HG03135 (cell line): ENCODE results near the gene CISD2.
"Not testable (repeated sequence)": the region's sequence is repeated elsewhere in the genome, so short reads cannot be mapped to it uniquely, and the experiment has no call there.

Experiments
- ATAC-seq: cut with Tn5 transposase; IDR thresholded peaks from one replicate; pipeline ENCODE4 v1.9.1; 2021; ENCODE audit warnings: mild to moderate bottlenecking, moderate library complexity; ENCODE audit not compliant: unreplicated experiment

The CISD2 gene

DNA sequence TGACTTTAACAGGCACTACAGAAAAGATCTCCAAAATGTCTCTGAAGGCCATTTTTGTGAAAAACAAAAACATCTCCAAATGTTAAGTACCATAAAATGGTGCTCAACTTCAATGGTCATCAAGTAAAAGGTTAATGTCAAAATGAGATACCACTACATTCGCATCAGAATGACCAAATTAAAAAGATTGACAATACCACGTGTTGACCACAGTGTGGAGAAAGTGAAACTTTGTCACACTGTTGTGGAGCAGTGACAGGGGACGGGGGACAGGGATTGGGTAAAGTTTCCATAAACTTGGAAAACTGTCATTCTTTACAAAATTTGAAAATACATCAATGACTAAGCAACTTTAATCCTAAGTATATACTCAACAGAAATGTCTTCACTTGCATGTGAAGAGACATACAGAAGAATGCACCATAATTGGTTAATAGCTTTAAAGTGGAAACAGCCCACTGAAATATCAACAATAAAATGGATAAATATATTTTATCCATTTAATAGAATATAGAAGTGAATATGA is 19.1 kb upstream of the CISD2 start:
- no peak for ATAC-seq

DNA sequence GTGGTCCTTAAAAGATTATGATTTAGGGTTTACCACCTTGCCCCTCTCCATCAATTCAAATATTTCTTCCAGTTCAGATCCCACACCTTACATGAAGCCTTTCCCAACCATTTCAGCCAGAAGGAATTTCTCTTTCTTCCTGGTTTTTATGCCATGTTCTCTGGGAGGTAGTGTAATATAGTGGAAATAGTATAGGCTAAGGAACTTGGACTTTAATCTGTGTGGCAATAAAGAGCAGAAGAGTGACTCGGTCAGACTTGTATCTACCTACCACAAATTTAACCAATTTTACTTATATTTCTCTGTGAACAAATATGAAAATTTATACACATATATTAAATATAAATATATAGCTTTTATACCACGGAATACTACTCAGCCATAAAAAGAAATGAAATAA is 18.4 kb upstream of the CISD2 start:
- no peak for ATAC-seq

DNA sequence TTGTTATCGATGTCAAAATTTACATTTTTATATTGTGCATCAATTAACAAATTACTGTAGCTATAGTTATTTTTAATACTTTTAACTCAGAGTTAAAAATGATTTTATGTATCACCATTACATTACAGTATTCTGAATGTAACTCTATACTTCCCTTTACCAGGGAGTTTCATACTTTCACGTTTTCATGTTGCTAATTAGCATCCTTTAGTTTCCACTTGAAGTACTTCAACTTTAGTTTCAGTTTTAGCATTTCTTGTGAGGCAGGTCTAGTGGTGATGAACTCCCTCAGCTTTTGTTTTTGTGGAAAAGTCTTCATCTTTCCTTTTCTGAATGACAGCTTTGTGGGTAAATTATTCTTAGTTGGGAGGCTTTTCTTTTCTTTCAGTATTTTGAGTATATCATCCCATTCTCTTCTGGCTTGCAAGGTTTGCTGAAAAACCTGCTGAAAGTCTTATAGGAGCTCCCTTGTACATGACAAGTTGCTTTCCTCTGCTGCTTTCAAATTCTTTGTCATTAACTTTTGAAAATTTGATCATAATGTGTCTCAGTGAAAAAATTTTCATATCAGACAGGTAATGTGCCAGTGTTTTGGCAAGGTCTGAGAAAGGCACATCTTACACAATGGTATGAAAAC is 9.8 kb upstream of the CISD2 start:
- no peak for ATAC-seq

DNA sequence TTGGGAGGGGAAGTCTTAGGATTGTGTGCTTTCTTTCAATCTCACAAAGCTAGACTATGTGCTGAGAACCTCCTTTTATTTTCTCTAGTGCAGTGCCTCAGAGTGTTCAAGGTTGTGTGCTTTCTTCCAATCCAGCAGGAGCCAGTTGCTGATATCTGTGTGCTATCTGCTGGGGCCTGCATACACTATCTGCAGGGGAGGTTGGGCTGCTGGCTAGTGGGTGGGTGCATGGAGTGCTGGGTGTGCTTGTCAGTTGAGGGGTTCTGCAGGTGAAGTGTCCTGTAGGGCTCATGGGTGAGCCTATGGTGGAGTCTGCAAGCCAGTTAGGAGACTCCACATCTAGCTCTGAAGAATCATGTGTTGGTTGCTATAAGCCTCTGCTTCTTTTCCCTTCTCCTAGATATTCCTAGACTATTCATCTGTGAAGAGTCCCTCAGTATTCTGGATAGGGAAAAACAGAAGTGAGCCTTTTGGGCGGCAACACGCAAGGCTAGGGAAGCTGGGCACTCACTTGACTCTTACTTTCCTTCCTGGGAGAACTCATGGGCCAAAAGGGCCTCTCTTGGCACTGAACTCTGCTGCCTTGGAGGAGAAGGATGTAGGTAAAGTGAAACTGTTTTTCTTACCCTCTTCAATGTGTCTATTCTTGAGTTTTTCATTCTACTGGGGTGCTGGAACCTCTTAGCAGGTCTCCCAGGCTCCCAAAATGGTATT is 8.0 kb upstream of the CISD2 start:
- ATAC-seq: no peak

DNA sequence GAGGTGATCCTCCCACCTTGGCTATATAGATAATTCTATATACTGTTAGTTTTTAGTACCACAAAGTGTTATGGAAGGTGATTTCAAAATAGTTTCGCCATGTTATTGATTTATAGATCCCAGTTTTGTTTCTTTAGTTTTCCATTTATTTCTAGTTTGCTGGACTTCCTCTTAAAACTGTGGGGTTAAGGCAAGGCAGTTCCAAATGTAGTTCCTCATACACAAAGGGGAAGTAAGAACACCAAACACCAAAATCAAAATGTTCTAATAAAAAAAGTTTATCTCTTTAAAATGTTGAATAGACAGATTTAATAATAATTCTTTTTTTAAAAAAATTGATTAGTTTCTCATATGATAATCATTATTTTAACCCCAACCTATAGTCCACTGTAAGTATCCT is 6.8 kb upstream of the CISD2 start:
- ATAC-seq: no peak

DNA sequence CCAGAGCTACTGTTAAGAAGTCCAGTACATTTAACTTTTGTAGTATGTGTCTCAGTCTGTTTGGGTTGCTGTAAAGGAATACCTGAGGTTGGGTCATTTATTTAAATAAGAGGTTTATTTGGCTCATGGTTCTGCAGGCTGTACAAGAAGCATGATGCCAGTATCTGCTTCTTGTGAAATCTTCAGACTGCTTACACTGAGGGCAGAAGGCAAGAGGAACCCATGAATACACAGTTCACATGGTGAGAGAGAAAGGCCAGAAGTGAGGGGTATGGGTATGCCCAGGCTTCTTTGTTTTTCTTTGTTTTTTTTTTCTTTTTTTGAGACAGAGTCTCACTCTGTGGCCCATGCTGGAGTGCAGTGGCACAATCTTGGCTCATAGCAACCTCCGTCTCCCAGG is 6.0 kb upstream of the CISD2 start:
- ATAC-seq: no peak

DNA sequence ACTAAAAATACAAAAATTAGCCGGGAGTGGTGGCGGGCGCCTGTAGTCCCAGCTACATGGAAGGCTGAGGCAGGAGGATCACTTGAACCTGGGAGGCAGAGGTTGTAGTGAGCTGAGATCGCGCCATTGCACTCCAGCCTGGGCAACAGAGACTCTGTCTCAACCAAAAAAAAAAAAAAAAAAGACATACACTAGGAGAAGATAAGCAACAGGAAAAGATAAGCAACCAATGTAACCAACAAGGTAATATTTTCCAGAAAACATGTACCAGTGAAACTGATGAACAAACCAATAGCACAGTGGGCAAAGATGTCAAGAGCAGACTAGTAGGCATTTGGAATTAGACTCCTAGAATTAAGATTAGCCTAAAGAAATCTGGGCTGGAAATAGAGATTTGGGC is 3.5 kb upstream of the CISD2 start:
- not testable (repeated sequence) for ATAC-seq

DNA sequence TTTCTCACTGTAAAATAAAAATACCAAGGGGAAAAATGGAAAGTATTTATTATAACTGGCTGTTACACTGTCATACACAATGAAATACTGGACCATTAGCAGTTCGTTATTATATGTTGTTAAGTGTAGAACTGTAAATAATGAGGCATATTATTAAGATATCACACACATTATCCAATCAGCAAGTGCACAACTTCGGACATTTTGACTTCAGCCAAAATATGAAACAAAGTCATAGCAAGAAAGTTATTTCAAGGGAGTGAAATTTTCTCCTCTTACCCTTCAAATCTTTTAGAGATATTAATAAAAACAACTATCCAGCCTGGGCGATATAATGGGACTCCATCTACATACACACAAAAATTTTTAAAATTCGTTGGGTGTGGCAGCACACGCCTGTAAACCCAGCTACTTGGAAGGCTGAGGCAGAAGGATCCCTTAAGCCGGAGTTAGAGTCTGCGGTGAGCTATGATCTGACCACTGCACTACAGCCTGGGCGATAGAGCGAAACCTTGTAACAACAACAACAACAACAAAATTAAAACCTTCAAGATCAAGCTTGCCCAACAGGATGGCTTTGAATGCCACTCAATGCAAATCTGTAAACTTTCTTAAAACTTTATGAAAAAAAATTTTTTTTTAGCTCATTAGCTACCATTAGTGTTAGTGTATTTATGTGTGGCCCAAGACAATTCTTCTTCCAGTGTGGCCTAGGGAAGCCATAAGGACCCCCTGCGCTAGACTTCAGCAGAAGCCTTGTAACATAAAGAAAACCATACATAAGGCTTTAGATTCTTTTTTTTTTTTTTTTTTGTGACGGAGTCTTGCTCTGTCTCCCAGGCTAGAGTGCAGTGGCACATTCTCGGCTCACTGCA is 1.3 kb upstream of the CISD2 start:
- no peak for ATAC-seq

DNA sequence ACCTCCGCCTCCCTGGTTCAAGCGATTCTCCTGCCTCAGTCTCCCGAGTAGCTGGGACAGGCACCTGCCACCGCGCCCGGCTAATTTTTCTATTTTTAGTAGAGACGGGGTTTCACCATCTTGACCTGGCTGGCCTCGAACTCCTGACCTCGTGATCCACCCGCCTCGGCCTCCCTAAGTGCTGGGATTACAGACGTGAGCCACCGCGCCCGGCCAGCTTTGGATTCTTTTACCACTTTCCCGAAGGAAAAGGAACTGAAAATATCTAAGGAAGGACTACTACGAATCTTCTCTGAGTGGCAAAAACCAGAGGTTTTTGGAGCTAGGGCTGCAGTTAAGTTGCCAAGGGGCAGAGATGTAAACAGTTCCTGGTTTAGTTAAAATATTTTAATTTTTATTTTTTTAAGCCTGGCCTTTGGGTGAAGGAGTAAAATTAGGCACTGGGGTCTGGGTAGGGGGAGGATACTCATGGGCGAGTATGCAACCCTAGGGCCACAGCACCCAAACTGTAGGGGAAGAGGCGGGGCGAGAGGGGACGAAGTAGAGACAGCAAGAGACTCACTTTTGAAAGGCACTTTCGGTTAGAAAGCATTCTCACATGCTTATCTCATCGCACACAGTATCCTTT is 525 bp upstream of the CISD2 start:
- no peak for ATAC-seq

DNA sequence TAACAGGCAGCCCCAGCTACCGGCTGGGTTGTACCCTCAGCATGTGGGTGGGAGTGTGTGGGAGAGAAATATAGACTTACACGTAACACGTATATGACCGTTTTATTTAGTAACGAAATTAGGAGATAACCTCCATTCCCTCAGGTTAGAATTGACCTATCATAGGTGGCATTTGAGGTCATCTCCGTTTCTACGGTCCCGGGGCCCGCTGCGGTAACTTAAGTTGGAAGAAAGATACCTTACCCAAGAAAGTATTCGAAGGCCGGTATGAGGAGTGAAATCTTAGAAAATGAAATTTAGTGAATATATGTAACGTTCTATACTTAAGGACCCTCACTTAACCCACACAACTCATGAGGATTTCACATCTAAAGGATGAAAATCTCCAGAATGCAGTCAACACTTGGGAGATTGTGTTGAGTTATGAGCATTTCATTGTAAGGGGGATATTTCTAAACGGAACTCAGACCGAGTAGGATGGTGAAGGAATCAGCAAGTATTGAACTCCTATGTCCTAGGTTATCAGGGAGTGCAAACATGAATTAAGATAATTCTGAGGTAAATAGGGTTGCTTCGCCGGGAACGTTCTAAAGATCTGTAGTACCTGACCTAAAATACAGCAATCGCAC is 891 bp downstream of the CISD2 start:
- ATAC-seq: no peak

DNA sequence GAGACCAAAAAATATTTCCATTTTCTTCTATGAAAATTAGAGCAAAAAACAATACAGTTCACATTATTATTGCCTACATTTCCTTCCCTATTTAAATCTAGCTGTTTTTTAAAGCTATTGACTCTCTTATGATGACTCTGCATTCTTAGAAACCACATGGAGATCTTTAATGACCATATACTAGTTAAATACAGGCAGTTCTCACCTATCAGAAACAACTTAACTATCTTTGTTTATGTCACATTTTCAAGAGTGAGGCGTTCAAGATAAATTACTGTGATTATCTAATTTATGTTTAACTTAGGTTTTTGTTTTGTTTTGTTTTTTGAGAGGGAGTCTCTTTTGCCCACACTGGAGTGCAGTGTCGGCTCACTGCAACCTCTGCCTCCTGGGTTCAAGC is 3.0 kb downstream of the CISD2 start:
- ATAC-seq: no peak

DNA sequence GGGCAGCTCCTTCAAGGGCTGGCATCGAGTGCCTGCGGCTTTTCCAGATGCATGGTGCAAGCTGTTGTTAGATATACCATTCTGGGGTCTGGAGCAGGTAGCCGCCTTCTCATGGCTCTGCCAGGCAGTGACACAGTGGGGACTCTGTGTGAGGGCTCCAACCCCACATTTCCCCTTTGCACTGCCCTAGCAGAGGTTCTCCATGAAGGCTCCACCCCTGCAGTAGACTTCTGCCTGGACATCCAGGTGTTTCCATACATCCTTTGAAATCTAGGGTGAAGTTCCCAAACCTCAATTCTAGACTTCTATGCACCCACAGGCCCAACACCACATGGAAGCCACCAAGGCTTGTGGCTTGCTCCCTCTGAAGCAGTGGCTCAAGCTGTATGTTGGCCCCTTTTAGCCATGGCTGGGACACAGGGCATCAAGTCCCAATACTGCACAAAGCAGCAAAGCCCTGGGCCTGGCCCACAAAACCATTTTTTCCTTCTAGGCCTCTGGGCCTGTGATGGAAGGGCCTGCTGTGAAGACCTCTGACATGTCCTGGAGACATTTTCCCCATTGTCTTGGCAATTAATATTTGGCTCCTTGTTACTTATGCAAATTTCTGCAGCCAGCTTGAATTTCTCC is 8.8 kb downstream of the CISD2 start:
- not testable (repeated sequence) for ATAC-seq

DNA sequence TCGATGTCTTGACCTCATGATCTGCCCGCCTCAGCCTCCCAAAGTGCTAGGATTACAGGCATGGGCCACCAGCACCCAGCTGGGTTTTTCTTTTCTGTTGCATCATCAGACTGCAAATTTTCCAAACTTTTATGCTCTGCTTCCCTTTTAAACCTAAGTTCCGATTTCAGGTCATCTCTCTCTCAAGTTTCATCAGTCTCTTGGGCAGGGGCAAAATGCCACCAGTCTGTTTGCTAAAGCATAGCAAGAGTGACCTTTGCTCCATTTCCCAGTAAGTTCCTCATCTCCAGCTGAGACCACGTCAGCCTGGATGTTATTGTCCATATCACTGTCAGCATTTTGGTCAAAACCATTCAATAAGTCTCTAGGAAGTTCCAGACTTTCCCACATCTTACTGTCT is 9.6 kb downstream of the CISD2 start:
- not testable (repeated sequence) for ATAC-seq

DNA sequence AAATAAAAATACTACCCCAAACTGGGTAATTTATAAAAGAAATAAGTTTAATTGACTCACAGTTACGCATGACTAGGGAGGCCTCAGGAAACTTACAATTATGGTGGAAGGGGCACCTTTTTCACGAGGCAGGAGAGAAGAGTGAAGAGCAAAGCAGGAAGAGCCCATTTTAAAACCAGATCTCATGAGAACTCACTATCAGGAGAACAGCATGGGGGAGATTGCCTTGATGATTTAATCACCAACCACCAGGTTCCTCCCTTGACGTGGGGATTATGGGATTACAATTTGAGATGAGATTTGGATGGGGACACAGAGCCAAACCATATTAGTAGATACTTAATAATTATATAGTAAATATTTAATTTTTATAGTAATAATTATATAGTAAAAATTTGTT is 10.1 kb downstream of the CISD2 start:
- ATAC-seq: no peak

DNA sequence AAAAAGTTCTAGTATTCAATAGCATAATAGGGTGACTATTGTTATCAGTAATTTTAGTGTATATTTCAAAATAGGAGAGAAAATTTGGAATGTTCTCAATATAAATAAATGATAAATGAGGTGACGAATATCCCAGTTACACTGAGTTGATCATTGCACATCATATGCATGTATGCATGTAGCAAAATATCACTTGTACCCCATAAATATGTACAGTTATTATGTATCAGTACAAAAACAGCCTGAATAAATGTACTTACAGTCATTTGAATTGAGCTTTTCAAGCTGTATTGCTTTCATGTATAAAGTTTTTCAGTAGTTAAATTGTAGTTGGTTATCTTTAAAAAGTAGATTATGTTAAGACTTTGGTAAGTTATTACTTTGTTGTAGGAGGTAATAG is 12.6 kb downstream of the CISD2 start:
- ATAC-seq: no peak

DNA sequence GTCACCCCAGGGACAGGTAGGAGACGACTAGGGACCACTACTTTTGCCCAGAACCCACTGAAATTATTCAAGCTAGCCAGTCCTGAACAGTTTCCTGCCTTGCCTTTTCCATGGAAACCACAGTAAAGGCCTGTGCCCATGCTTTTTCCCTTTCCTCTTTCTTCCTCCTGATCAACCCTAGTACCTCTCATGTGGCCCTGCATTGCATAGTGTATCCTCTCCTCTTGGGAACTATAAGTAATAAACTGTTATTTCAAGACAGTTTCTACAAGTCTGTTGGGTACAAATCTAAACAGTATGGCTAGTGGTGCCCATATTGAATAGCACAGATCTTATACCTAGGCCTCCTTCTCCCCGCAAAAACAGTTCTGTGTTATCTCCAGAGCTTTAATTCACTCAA is 14.5 kb downstream of the CISD2 start:
- ATAC-seq: no peak

DNA sequence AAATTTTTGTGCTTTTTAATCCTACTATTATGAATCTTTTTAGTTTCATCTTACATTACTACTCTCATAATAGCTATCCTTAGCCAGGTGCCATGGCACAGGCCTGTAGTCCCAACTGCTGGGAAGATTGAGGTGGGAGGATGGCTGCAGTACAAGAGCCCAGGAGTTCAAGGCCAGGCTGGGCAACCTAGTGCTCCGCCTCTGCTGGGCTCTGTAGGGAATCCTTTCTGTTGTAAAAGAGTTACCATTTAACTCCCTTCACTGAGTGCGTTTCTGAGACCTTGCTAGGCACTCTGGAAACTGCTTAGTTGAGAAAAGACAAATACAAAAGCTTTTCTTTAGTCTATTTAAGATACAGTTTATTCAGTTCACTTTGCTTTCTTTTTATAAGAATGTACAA is 19.8 kb downstream of the CISD2 start:
- not testable (repeated sequence) for ATAC-seq

DNA sequence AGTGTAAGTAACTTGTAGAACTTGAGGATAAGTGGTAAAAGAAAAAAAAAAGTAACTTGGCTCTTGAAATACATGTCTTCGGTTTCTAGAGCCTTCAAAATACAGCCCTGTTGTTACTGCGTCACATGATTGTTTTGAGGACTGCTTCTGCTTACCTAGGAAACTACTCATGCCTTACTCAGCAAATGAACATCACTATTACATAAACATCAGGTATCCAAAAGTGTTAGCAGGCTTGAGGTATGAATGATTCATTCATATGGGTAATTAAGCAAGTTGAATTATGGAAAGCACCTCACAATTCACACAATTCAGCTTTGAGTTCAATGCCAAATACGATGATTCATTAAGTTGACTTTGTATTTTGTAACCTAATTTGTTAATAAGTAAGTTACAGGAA is 21.1 kb downstream of the CISD2 start:
- not testable (repeated sequence) for ATAC-seq

DNA sequence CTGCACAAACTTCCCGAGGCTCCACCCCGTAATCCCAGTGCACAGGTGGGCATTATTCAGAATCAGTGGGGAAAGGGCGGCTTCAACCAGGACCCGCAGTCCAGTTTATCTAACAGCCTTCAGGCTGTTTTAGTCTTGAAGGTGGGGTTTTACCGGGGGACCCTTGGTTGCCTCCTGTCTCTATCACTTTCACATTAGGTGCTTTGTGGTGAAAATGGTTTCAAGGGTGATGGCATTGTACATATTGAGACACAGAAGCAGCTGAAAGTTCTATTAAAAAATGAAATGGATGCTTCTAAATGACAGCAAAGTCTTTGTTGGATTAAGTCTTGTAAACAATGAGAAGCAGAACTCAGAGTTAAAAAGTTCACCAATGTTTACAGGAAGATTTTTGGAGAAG is 27.8 kb downstream of the CISD2 start:
- not testable (repeated sequence) for ATAC-seq

DNA sequence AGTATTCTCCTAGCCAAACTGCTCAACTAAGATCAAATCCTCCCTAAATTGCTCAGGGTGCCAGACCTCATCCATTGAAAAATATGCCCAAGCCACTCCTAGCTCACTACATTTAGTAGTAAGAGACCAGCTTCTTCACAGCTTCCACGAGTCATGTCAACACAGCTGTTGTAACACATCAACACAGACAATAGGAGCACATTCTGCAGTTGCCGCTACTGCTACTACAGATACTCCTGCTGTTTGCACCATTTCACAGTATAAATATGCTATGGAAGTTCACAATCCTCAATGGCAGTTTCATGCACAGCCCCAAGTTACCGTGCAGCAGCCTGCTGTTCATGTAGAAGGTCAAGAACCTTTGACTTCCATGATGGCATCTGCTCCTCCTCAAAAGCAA is 28.8 kb downstream of the CISD2 start:
- ATAC-seq: not testable (repeated sequence)
